Gastrocnemius medialis (tissue), 4 donors: ENCODE data around the gene SMARCD3. TPM values are rescaled to one million over a fixed set of nuclear protein-coding genes. Genes with fewer than 3 reads are reported as not detected.

Experiments
- ATAC-seq, 2 donors: fragments of 150-250 bp; one replicate each; pipeline ENCODE4 v1.9.1; 2016
- DNase-seq, 2 donors: peaks; one replicate each; pipeline ENCODE4 v3.0.0-alpha.2; 2019
- H3K27ac ChIP-seq, 4 donors: fragments of 200-600 bp; sonication (generic); 1 replicate in 1 of 4; 2 replicates in 3 of 4; pipeline ENCODE4 v1.5.1; 2016 to 2018; ENCODE audit warnings: mild to moderate bottlenecking in 2 of 4, moderate library complexity in 1 of 4
- H3K27me3 ChIP-seq, 3 donors: fragments of 200-600 bp; sonication (generic) in 2 of 3; 1 replicate in 1 of 3; 2 replicates in 2 of 3; pipeline versions ENCODE4 v1.5.1 to v1.6.0; 2016 to 2019; ENCODE audit warnings: mild to moderate bottlenecking in 1 of 3, moderate library complexity in 1 of 3
- H3K36me3 ChIP-seq, 2 donors: fragments of 200-600 bp; sonication (generic) in 1 of 2; one replicate each; pipeline ENCODE4 v1.5.1; 2017 to 2018
- H3K4me1 ChIP-seq, 2 donors: fragments of 200-600 bp; sonication (generic) in 1 of 2; one replicate each; pipeline ENCODE4 v1.5.1; 2016 to 2017; ENCODE audit warnings: mild to moderate bottlenecking in 2 of 2
- H3K4me3 ChIP-seq, 4 donors: fragments of 200-600 bp; sonication (generic) in 3 of 4; 1 replicate in 1 of 4; 2 replicates in 3 of 4; pipeline ENCODE4 v1.5.1; 2016 to 2019; ENCODE audit warnings: mild to moderate bottlenecking in 2 of 4
- H3K9me3 ChIP-seq, 3 donors: fragments of 200-600 bp; sonication (generic) in 2 of 3; 1 replicate in 1 of 3; 2 replicates in 2 of 3; pipeline ENCODE4 v1.5.1; 2016 to 2019
- POLR2A ChIP-seq, 2 donors: fragments of 450-650 bp; IDR thresholded peaks; one replicate each; pipeline ENCODE4 v1.6.1; 2017; ENCODE audit warnings: antibody characterized with exemption in 2 of 2, mild to moderate bottlenecking in 2 of 2, moderate library complexity in 2 of 2
- in situ Hi-C, 4 donors: fragments of 200-750 bp; cut with MboI; loops; one replicate each; pipeline versions ENCODE4 v1.15.0 to v1.8.0; 2017; ENCODE audit warnings: low sequenced_read_pairs in 4 of 4
- intact Hi-C: fragments of 100-400 bp; cut with DNase I; formaldehyde crosslinking; loops from one replicate; pipeline ENCODE4 v1.15.1; 2023; ENCODE audit warnings: low total_unique reads
- total RNA-seq, 4 donors: library from RNA; depleted of rRNA; stranded (reverse); fragments of >200 nt; gene quantifications; one replicate each; pipeline versions ENCODE4 v1.1.0 to v1.2.3, GENCODE V29; 2016
- TF ChIP-seq, protein P1 (sequence below), 5 experiments: fragments of 450-650 bp in 3 of 5; fragments of 200-600 bp in 2 of 5; sonication (generic) in 2 of 5; IDR thresholded peaks in 4 of 5; conservative IDR thresholded peaks in 1 of 5; 1 replicate in 4 of 5; 2 replicates in 1 of 5; pipeline ENCODE4 v1.5.1; 2016 to 2019; ENCODE audit warnings: antibody characterized with exemption in 5 of 5, mild to moderate bottlenecking in 3 of 5, moderate library complexity in 3 of 5

The SMARCD3 gene
- total RNA-seq, 4 donors from 2014 or later = 41.8 to 103 (median 75.4) TPM

DNA sequence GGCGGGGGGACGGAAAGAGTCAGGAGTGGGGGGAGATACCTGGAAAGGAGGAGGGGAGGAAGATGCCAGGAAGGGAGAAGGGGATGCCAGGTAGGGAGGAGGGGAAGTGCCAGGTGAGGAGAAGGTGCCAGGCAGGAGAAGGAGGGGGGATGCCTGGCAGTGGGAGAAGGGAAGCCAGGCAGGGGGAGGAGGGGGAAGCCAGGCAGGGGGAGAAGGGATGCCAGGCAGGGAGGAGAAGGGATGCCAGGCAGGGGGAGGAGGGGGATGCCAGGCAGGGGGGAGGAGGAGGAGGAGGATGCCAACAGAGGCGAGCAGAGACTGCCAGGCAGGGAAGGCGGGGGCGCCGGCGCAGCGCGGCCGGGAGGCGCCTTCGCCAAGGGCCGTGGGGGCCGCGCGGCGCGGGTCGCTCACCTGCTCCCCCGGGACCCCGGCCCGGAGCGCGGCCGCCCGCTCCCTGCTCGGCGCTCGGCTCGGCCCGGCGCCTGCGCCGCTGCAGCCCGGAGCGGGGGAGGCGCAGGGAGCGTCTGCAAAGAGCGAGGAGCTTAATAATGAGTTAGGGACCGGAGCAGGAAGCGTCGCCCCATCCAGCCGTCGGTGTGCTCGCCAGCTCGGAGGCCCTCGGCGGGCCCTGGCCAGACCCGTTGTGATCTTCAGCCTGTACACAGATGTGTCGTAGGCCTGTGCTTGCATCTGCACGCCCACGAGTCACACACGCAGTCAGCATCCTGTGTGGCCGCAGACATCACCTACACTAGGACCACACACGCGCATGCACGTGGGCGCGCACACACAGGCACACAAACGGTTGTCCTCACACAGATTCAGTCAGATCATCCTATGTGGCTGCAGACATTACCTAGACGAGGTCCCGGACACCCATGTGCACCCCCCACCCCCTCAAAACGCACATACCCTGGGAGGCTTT is 28.4 kb upstream of the SMARCD3 start:
- intact Hi-C loops = no loop called here
- no peak overlapping the region for H3K27ac ChIP-seq

DNA sequence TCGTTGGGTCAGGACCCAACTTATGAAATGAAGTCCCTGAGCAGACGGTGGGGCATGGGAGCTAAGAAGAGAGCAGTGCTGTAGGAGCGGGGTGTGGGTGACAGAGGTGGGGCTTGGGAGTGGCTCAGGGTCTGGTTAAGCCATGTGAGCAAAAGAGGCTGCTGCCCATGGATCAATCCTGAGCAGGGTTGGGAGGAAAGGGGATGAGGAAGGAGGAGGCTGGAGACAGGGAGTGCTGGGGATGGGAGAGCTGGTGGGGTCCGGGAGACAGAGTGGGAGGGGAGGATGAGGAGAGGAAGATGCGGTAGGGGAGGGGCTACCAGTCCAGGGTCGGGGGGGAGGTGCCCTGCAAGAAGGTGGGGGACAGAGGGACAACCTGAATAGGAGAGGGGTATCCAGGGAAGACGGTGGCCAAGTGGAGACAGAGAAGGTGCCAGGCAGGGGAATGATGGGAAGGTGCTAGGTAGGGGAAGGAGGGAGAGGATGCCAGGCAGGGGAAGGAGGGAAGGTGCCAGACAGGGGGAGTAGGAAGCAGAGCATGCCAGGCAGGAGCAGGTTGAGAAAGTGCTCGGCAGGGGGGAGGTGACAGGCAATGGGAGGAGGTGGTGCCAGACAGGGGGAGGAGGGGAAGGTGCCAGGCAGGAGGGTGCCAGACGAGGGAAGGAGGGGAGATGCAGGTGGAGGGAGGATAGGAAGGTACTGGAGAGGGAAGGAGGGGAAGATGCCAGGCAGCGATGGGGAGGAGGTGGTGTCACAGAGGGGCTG is 27.5 kb upstream of the SMARCD3 start:
- Histone ChIP-seq H3K36me3 (no peaks in the 10 kb centered on the region), H3K27me3 (no peaks in the 10 kb centered on the region), H3K4me1 (peaks cover 3 to 22% of the 10 kb centered on the region in 2 donors), H3K27ac (no peak overlapping the region), H3K4me3 (no peak overlapping the region), H3K9me3 (no peaks in the 10 kb centered on the region)
- TF ChIP-seq, protein P1, sequence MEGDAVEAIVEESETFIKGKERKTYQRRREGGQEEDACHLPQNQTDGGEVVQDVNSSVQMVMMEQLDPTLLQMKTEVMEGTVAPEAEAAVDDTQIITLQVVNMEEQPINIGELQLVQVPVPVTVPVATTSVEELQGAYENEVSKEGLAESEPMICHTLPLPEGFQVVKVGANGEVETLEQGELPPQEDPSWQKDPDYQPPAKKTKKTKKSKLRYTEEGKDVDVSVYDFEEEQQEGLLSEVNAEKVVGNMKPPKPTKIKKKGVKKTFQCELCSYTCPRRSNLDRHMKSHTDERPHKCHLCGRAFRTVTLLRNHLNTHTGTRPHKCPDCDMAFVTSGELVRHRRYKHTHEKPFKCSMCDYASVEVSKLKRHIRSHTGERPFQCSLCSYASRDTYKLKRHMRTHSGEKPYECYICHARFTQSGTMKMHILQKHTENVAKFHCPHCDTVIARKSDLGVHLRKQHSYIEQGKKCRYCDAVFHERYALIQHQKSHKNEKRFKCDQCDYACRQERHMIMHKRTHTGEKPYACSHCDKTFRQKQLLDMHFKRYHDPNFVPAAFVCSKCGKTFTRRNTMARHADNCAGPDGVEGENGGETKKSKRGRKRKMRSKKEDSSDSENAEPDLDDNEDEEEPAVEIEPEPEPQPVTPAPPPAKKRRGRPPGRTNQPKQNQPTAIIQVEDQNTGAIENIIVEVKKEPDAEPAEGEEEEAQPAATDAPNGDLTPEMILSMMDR (IDR thresholded peaks at IDR 0.05 in 4 of 5, conservative IDR thresholded peaks at IDR 0.05 in 1 of 5) = no peak
- no peak for TF ChIP-seq POLR2A (IDR thresholded peaks at IDR 0.05)
- no peak for DNase-seq
- in situ Hi-C loops = no loop called here
- intact Hi-C loops = no loop called here
- ATAC-seq = no peak

More for the DNA sequence above, 28.4 kb upstream of the SMARCD3 start:
- TF ChIP-seq POLR2A (IDR thresholded peaks at IDR 0.05) = peak in 1 of 2 donors; percentile 8
- TF ChIP-seq, protein P1 (IDR thresholded peaks at IDR 0.05 in 4 of 5, conservative IDR thresholded peaks at IDR 0.05 in 1 of 5) = no peak
- Histone ChIP-seq H3K4me3 (peak overlapping the region; percentile 38 to 43 (median 40)), H3K9me3 (no peaks in the 10 kb centered on the region), H3K4me1 (peaks cover 5 to 17% of the 10 kb centered on the region in 2 donors), H3K36me3 (no peaks in the 10 kb centered on the region), H3K27me3 (no peaks in the 10 kb centered on the region)
- ATAC-seq = peak; percentile 33 to 36
- DNase-seq = no peak
- in situ Hi-C loops = no loop called here

DNA sequence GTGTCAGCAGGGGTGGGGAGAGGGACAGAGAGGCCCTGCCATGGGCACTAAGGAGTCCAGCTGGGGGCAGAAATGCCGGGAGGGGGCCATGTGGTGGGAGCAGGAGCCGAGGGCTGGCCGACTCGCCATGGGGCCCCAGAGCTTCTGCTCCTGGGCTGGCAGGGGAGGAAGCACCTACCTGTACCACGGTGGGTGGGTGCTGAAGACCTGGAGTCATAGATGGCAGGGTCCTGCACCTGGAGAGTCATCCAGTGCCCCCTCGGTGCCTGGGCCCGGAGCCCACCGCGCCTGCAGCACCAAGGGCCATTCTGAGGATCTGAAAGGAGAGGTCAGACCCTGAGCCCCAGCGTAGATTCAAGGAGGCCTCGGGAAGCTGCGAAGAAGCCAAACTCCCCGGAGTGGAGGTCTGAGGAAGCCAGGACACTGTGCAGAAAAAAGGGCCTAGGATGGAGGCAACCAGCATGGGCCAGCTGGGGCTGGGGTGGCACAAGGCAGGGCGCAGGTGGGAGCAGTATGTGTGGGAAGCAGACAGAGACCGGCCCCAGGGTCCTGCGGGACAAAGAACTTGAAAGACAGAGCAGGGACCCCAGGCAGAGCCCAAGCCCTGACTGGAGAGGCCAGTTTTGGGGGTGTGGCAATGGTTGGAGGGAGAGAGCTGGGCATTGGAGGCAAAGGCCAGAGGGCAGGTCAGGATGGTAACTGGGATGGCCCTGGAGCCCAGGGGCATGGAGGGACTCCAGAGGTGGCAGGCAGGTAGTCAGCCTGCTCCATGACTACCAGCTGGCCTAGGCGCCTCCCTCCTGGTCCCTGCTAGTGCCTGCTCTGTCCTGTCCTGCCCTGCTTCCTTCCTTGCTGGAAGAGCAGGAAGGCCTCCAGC is 26.7 kb upstream of the SMARCD3 start:
- H3K4me1 ChIP-seq = peaks cover 1 to 20% of the 10 kb centered on the region in 2 donors
- no peaks in the 10 kb centered on the region for H3K27me3 ChIP-seq
- H3K36me3 ChIP-seq = no peaks in the 10 kb centered on the region
- no peak overlapping the region for H3K4me3 ChIP-seq
- in situ Hi-C loops (no loop called here), intact Hi-C loops (no loop called here)
- no peaks in the 10 kb centered on the region for H3K9me3 ChIP-seq
- ATAC-seq (no peak), DNase-seq (no peak)
- H3K27ac ChIP-seq = no peak overlapping the region
- TF ChIP-seq, protein P1 (IDR thresholded peaks at IDR 0.05 in 4 of 5, conservative IDR thresholded peaks at IDR 0.05 in 1 of 5) = no peak
- no peak for TF ChIP-seq POLR2A (IDR thresholded peaks at IDR 0.05)

DNA sequence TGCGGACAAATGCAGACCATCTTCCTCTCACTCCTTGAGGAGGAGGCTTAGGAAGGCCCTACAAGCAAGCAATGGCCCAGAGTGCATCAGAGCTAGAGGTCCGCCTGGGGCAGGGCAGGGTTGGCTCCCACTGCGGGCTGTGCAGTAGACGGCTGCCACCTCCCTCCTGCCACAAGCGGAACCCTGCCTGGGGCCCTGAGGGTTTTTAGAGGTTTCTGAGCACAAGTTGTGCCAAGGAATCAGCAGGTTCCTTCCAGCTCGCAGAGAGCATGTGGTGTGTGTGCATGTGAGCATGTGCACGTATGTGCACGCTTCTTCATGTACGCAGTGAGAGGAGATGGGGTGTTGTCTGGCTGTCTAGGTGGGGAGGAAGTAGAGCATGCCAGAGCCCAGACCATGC is 25.9 kb upstream of the SMARCD3 start:
- intact Hi-C loops = no loop called here
- H3K9me3 ChIP-seq = no peaks in the 10 kb centered on the region
- no peak overlapping the region for H3K4me3 ChIP-seq
- in situ Hi-C loops = no loop called here
- H3K4me1 ChIP-seq = peaks cover 0 to 17% of the 10 kb centered on the region in 2 donors
- no peak overlapping the region for H3K27ac ChIP-seq
- no peak for ATAC-seq
- H3K36me3 ChIP-seq = no peaks in the 10 kb centered on the region
- DNase-seq = no peak
- H3K27me3 ChIP-seq = no peaks in the 10 kb centered on the region
- TF ChIP-seq POLR2A (IDR thresholded peaks at IDR 0.05) = no peak
- TF ChIP-seq, protein P1 (IDR thresholded peaks at IDR 0.05 in 4 of 5, conservative IDR thresholded peaks at IDR 0.05 in 1 of 5) = no peak
